HK-2 (cell line): Measurements from ENCODE around the gene CLK2.
"Not testable (repeated sequence)": the region's sequence is repeated elsewhere in the genome, so short reads cannot be mapped to it uniquely, and the experiment has no call there.

Experiments
- DNase-seq: peaks from one replicate; pipeline ENCODE4 v3.0.0-alpha.2; 2018; ENCODE audit not compliant: unreplicated experiment

Gene CLK2

DNA sequence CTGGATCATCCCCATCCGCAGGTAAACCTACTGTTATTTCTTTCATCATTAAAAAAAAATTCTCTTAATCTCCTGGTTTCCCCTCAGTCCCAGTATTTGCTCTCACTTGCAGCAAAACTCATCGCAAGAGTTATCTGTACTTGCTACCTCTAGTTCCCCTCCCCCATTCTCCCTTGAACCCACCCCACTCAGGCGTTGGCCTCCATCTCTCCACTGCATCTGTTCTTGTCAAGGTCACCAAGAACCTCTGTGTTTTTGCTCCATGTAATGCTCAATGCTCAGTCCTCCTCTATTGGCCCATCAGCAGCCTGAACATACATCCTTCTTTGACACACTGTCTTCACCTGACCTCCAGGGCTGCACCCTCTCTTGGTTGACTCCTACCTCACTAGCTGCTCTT lies 23.4 kb upstream of the CLK2 start:
- no peak for DNase-seq

- DNase-seq: no peak
Observed at GRCh38 chr1:155295942-155296267, 22.6 kb upstream of the CLK2 start.

DNA sequence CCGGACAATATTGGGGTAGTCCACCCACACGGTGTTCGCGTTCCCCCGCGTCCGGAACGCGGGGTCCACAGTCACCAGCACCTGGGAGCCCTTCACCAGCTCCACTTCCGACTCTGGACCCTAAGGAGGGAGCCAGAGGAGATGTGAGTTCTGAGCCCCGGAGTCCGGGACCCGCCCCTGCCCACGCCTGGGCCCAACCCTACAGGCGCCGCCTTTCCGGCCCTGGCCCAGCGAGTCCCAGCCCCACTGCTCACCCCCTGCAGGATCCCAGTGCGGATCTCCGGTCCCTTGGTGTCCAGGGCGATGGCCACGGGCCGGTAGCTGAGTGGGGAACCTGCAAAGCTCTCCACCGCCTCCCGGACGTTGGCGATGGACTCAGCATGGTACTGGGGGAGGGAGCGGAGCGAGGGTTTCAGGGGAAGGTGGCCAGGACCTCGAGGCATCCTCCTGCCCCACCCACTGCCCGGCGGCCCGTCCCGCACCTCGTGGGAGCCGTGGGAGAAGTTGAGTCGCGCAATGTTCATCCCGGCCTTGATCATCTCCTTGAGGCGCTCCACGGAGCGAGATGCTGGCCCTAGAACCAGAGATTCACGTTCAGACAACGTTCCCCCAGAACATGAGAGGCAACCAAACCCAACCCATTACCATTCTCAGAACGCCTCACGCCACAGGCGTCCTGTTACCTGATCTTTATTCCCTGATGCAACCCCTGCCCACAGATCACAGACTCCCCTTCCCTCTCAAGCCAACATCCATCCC lies 22.1 kb upstream of the CLK2 start:
- no peak for DNase-seq

GRCh38 chr1:155294520-155295182 lies 21.3 kb upstream of the CLK2 start:
- DNase-seq: no peak

GRCh38 chr1:155293086-155293749 lies 19.9 kb upstream of the CLK2 start:
- no peak for DNase-seq

- DNase-seq: not testable (repeated sequence)
Observed at GRCh38 chr1:155291006-155291405, 17.7 kb upstream of the CLK2 start.

GRCh38 chr1:155287987-155288543 lies 14.8 kb upstream of the CLK2 start:
- no peak for DNase-seq

- no peak for DNase-seq
Observed at GRCh38 chr1:155286544-155286943, 13.2 kb upstream of the CLK2 start.

DNA sequence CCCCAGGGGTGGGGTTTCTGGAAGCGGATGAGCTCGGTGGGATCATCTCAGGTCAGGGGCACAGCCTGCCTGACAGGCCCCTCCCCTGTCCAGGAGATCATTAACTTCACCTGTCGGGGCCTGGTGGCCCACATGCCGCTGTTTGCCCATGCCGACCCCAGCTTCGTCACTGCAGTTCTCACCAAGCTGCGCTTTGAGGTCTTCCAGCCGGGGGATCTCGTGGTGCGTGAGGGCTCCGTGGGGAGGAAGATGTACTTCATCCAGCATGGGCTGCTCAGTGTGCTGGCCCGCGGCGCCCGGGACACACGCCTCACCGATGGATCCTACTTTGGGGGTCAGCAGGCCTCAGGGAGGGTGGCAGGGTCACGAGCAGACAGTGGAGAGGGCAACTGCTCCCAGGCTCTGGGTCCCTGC lies 12.3 kb upstream of the CLK2 start:
- no peak for DNase-seq

DNA sequence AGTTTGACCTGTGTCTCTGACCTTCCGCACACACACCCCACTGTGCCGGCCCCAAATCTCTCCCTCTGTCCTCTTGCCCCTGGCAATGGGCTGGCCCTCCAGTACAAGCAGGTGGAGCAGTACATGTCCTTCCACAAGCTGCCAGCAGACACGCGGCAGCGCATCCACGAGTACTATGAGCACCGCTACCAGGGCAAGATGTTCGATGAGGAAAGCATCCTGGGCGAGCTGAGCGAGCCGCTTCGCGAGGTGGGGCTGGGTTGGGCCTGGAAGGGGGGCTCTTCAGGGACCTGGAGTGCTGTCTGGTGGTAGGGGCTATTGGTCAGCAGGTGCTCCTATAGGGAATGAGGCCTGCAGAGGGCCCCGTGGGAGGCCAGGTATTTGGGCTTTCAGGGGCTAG lies 11.8 kb upstream of the CLK2 start:
- no peak for DNase-seq

- no peak for DNase-seq
Observed at GRCh38 chr1:155284476-155284875, 11.2 kb upstream of the CLK2 start.

GRCh38 chr1:155282488-155283091 lies 9.3 kb upstream of the CLK2 start:
- DNase-seq: no peak

GRCh38 chr1:155279268-155279667 lies 6.0 kb upstream of the CLK2 start:
- DNase-seq: no peak

DNA sequence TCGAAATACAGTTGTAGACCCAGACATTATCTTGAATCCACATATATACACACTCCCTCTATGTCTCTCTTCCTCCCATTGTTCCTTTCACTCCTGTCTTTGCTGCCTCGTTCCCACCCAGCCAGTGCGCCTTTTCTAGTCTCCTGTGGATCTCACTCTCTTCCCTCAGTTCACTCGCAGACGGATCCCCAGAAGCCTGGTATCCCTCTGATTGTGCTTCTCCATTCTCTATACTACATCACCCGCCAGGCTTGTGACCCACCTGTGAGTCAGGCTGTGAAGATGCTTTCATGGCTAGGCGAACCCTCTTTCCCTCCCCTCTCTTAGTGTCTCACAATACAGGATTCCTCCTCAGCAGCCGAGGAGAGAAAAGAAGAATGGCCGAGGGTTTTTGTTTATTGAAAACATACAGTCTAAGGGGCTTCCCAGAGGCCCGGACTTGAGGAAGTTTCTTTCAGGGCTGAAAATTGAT lies 5.4 kb upstream of the CLK2 start:
- DNase-seq: no peak

DNA sequence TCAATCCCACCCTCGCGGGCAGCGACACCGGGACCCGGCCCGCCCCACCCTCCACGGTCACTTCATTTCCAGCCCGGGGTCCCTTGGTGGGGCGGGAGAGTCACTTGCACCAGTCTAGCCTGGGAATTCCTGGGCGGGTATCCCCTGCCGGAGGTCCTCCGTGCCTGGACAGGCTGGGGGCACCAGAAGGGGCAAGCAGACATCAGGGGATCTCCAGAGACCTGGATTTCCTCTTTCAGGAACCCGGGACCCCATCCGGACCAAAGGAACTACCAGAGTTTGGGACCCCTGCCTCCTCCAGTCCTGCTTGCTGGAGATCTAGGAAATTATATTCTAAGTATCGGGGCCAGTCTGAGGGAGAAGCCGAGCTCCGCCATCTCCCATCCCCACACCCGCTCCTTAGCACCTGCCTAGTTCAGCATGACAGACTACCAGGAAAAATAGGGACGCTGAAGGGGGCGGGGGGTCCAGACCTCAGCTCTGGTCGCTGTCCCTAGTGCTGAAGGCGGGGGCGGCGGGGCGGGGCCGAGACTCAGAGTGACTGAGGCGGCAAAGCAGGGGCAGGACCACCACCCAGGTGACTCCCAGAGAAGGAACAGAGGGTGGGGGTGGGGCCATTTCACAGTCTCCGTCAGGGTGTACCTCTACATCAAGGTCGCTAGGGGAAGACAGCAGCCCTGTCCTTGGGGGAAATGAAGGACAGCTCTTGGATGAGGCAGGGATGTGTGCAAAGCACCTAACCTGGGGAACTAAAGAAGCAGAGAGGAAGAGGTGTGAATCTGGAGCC lies 4.8 kb upstream of the CLK2 start:
- peak; percentile 70 for DNase-seq

DNA sequence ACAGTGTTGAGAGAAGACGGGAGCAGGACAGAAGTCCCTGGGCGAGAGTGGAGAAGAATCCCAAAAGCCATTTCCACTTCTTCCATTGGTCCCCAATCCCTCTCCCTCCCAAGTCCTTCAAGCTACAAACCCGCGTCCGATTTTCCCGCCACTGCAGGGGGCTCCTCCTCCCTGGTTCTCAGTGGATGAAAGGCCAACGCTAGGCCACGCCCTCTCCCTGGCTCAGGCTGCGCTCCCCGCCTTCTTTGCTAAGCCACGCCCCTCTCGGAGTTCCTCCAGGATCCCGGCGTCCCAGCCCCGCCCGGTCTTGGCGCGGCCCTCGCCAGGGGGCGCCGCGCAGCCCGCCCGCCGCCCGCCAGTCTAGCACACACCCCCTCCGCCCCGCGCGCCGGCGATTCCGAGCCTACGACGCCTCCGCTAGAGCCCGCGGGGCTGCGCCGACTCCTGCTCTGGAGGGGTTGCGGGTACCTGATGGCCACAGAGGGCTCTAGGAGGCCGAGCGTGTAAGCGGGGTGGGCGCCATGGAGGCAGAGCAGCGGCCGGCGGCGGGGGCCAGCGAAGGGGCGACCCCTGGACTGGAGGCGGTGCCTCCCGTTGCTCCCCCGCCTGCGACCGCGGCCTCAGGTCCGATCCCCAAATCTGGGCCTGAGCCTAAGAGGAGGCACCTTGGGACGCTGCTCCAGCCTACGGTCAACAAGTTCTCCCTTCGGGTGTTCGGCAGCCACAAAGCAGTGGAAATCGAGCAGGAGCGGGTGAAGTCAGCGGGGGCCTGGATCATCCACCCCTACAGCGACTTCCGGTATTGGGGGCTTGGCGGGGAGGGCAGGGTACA lies 4.0 kb upstream of the CLK2 start, which contains the start of gene HCN3:
TSS of gene HCN3 (plus strand) at position 394 of the 832 bp plus-strand sequence. CDS start at position 522, 128 bp downstream.
- DNase-seq: peak; percentile 97

- DNase-seq: no peak
Observed at GRCh38 chr1:155272466-155273342, 600 bp downstream of the CLK2 start.

DNA sequence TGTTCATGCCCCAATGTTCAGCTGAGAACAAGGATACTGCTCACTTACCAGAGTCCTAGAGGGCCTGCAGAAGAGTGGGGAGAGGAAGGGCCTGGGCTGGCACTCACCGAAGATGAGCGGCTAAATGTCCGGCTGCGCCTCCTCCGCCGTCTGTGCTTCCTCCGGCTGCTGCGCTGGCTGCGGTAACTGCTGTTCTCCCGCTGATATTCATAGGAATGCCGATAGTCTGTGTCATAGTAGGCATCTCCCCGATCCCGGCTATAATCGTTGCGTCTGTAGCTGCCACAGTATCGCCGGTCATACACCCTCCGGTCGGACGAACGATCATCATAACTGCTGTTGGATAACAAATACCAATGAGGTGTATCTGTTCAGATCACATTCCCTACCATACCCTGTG lies 3.9 kb downstream of the CLK2 start:
- no peak for DNase-seq

GRCh38 chr1:155268630-155269029 lies 4.7 kb downstream of the CLK2 start:
- no peak for DNase-seq
